Measurements from ENCODE around the gene ATG14. TPM values are rescaled to one million over a fixed set of nuclear protein-coding genes. Genes with fewer than 3 reads are reported as not detected.

ATG14 gene
- total and polyA plus RNA-seq, 2 experiments from 2014 or later: 7.3 to 15.2 TPM

DNA sequence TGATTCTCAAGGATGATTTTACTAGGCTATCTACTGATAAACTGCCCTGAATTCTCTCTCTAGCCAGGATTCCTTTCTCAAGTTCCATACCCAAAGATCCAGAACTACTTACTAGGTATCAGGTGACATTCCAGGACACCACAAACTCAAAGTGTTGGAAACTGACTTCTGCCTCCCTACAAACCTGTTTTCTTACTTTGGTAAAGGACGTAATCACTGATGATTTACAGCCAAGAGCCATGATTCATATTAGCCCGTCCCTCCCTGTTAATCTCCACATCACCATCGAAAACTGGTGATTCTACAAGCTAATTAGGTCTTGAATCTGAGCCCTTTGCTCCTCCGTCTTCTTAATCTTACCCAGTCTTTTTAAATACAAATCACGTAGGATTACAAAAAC, 1.0 kb upstream of the ATG14 start:
- Histone ChIP-seq H3K9me2 (ENCODE audit: insufficient read depth) (no peaks in the 10 kb centered on the region), H3K27ac (ENCODE audit: low read depth) (no peak overlapping the region), H3K79me2 (replicated peaks; ENCODE audit: insufficient read depth) (peaks cover 38% of the 10 kb centered on the region), H3K4me1 (ENCODE audit: insufficient read depth) (peaks cover 18% of the 10 kb centered on the region), H4K20me1 (replicated peaks; ENCODE audit: insufficient read depth) (no peaks in the 10 kb centered on the region), H3K4me2 (peak overlapping the region; percentile 97; the same call in 1 of the 2 replicates), H3K4me3 (no peak overlapping the region), H3K27me3 (ENCODE audit: insufficient read depth) (no peaks in the 10 kb centered on the region), H3K36me3 (ENCODE audit: insufficient read depth) (no peaks in the 10 kb centered on the region), H3F3A (replicated peaks; ENCODE audit: low read depth) (no peaks in the 10 kb centered on the region), H2AFZ (no peak overlapping the region)
- Mint-ChIP-seq H3K27me3 (ENCODE audit: insufficient read depth, low read depth, poor library complexity) (no peaks in the 10 kb centered on the region), H3K9me3 (no peaks in the 10 kb centered on the region), H3K27ac (peak overlapping the region; percentile 97), H3K4me3 (peak overlapping the region; percentile 90), H3K36me3 (ENCODE audit: low read depth) (no peaks in the 10 kb centered on the region), H3K4me1 (peaks cover 23% of the 10 kb centered on the region)
- no peak for ATAC-seq
- DNase-seq (ENCODE audit: low spot score): no peak
- no peak for TF ChIP-seq NANOG (IDR thresholded peaks at IDR 0.05; ENCODE audit: borderline replicate concordance)

DNA sequence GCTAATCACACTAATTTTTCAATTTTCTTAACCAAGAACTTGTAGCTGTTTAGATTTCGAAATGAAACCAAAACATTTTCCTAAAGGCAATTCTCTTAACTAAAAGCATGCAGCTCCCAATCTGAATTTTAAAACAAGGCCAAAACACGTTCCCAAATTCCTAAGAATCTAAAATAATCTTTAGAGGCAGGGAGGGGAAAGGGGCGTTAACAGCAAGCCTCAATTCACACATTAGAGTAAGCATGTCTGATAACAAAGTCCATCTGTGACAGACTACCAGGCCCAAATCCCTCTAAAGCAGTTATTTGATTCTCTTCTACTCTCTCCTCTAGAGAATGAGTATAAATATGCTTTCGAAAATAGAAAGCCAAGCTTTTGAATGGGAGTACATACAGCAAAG, 754 bp downstream of the ATG14 start:
- no peaks in the 10 kb centered on the region for H4K20me1 ChIP-seq (replicated peaks; ENCODE audit: insufficient read depth)
- peak overlapping the region; percentile 58; the same call in 1 of the 2 replicates for H3K27ac ChIP-seq (ENCODE audit: low read depth)
- no peaks in the 10 kb centered on the region for H3K9me2 ChIP-seq (ENCODE audit: insufficient read depth)
- H3K27ac Mint-ChIP-seq: peak overlapping the region; percentile 94
- H3K4me1 Mint-ChIP-seq: peaks cover 23% of the 10 kb centered on the region
- no peak for ATAC-seq
- no peak for DNase-seq (ENCODE audit: low spot score)
- peak overlapping the region; percentile 93 for H3K4me3 ChIP-seq
- H2AFZ ChIP-seq: peak overlapping the region; percentile 90
- no peaks in the 10 kb centered on the region for H3K9me3 Mint-ChIP-seq
- H3K27me3 Mint-ChIP-seq (ENCODE audit: insufficient read depth, low read depth, poor library complexity): no peaks in the 10 kb centered on the region
- peak overlapping the region; percentile 97 for H3K4me2 ChIP-seq
- H3K4me3 Mint-ChIP-seq: peak overlapping the region; percentile 90
- no peaks in the 10 kb centered on the region for H3K36me3 Mint-ChIP-seq (ENCODE audit: low read depth)
- H3K79me2 ChIP-seq (replicated peaks; ENCODE audit: insufficient read depth): peaks cover 56% of the 10 kb centered on the region
- H3F3A ChIP-seq (replicated peaks; ENCODE audit: low read depth): no peaks in the 10 kb centered on the region
- no peaks in the 10 kb centered on the region for H3K27me3 ChIP-seq (ENCODE audit: insufficient read depth)
- peaks cover 18% of the 10 kb centered on the region for H3K4me1 ChIP-seq (ENCODE audit: insufficient read depth)
- no peak for TF ChIP-seq POLR2AphosphoS5 (IDR thresholded peaks at IDR 0.05; ENCODE audit: low read depth)
- no peak for TF ChIP-seq STAT1 (IDR thresholded peaks at IDR 0.05; ENCODE audit: unreplicated experiment)
- TF ChIP-seq, protein P1, sequence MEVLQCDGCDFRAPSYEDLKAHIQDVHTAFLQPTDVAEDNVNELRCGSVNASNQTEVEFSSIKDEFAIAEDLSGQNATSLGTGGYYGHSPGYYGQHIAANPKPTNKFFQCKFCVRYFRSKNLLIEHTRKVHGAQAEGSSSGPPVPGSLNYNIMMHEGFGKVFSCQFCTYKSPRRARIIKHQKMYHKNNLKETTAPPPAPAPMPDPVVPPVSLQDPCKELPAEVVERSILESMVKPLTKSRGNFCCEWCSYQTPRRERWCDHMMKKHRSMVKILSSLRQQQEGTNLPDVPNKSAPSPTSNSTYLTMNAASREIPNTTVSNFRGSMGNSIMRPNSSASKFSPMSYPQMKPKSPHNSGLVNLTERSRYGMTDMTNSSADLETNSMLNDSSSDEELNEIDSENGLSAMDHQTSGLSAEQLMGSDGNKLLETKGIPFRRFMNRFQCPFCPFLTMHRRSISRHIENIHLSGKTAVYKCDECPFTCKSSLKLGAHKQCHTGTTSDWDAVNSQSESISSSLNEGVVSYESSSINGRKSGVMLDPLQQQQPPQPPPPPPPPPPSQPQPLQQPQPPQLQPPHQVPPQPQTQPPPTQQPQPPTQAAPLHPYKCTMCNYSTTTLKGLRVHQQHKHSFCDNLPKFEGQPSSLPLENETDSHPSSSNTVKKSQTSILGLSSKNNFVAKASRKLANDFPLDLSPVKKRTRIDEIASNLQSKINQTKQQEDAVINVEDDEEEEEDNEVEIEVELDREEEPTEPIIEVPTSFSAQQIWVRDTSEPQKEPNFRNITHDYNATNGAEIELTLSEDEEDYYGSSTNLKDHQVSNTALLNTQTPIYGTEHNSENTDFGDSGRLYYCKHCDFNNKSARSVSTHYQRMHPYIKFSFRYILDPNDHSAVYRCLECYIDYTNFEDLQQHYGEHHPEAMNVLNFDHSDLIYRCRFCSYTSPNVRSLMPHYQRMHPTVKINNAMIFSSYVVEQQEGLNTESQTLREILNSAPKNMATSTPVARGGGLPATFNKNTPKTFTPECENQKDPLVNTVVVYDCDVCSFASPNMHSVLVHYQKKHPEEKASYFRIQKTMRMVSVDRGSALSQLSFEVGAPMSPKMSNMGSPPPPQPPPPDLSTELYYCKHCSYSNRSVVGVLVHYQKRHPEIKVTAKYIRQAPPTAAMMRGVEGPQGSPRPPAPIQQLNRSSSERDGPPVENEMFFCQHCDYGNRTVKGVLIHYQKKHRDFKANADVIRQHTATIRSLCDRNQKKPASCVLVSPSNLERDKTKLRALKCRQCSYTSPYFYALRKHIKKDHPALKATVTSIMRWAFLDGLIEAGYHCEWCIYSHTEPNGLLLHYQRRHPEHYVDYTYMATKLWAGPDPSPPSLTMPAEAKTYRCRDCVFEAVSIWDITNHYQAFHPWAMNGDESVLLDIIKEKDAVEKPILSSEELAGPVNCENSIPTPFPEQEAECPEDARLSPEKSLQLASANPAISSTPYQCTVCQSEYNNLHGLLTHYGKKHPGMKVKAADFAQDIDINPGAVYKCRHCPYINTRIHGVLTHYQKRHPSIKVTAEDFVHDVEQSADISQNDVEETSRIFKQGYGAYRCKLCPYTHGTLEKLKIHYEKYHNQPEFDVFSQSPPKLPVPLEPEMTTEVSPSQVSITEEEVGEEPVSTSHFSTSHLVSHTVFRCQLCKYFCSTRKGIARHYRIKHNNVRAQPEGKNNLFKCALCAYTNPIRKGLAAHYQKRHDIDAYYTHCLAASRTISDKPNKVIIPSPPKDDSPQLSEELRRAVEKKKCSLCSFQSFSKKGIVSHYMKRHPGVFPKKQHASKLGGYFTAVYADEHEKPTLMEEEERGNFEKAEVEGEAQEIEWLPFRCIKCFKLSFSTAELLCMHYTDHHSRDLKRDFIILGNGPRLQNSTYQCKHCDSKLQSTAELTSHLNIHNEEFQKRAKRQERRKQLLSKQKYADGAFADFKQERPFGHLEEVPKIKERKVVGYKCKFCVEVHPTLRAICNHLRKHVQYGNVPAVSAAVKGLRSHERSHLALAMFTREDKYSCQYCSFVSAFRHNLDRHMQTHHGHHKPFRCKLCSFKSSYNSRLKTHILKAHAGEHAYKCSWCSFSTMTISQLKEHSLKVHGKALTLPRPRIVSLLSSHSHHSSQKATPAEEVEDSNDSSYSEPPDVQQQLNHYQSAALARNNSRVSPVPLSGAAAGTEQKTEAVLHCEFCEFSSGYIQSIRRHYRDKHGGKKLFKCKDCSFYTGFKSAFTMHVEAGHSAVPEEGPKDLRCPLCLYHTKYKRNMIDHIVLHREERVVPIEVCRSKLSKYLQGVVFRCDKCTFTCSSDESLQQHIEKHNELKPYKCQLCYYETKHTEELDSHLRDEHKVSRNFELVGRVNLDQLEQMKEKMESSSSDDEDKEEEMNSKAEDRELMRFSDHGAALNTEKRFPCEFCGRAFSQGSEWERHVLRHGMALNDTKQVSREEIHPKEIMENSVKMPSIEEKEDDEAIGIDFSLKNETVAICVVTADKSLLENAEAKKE (CRISPR knock-in tag; IDR thresholded peaks at IDR 0.05): no peak
- TF ChIP-seq ZNF114 (CRISPR knock-in tag; IDR thresholded peaks at IDR 0.05): no peak
- TF ChIP-seq, protein P2, sequence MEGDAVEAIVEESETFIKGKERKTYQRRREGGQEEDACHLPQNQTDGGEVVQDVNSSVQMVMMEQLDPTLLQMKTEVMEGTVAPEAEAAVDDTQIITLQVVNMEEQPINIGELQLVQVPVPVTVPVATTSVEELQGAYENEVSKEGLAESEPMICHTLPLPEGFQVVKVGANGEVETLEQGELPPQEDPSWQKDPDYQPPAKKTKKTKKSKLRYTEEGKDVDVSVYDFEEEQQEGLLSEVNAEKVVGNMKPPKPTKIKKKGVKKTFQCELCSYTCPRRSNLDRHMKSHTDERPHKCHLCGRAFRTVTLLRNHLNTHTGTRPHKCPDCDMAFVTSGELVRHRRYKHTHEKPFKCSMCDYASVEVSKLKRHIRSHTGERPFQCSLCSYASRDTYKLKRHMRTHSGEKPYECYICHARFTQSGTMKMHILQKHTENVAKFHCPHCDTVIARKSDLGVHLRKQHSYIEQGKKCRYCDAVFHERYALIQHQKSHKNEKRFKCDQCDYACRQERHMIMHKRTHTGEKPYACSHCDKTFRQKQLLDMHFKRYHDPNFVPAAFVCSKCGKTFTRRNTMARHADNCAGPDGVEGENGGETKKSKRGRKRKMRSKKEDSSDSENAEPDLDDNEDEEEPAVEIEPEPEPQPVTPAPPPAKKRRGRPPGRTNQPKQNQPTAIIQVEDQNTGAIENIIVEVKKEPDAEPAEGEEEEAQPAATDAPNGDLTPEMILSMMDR (conservative IDR thresholded peaks at IDR 0.05; ENCODE audit: low read depth in 2 of 2): no peak
- no peak for TF ChIP-seq CREB1 (CRISPR knock-in tag; IDR thresholded peaks at IDR 0.05; ENCODE audit: low read depth)
- no peak for TF ChIP-seq JUNB (IDR thresholded peaks at IDR 0.05; ENCODE audit: unreplicated experiment)
- no peaks in the 10 kb centered on the region for H3K36me3 ChIP-seq (ENCODE audit: insufficient read depth)

Measured in GM23338 (cell line).